Measurements from ENCODE around the gene NPEPL1.

NPEPL1 gene

GRCh38 chr20:58700121-58700821 lies 7.7 kb downstream of the NPEPL1 start:
- DNase-seq (ENCODE audit: low read depth): no peak

GRCh38 chr20:58700823-58701222 lies 8.2 kb downstream of the NPEPL1 start:
- no peak for DNase-seq (ENCODE audit: low read depth)

- DNase-seq (ENCODE audit: low read depth): no peak
Observed at GRCh38 chr20:58701431-58702160, 9.0 kb downstream of the NPEPL1 start.

GRCh38 chr20:58702161-58702510 lies 9.5 kb downstream of the NPEPL1 start:
- no peak for DNase-seq (ENCODE audit: low read depth)

GRCh38 chr20:58702859-58703648 lies 10.5 kb downstream of the NPEPL1 start:
- DNase-seq (ENCODE audit: low read depth): no peak

GRCh38 chr20:58703765-58704371 lies 11.3 kb downstream of the NPEPL1 start:
- no peak for DNase-seq (ENCODE audit: low read depth)

- no peak for DNase-seq (ENCODE audit: low read depth)
Observed at GRCh38 chr20:58705208-58705926, 12.8 kb downstream of the NPEPL1 start.

GRCh38 chr20:58706150-58706892 lies 13.7 kb downstream of the NPEPL1 start:
- DNase-seq (ENCODE audit: low read depth): no peak

GRCh38 chr20:58706975-58707681 lies 14.5 kb downstream of the NPEPL1 start:
- DNase-seq (ENCODE audit: low read depth): no peak

GRCh38 chr20:58707770-58708169 lies 15.2 kb downstream of the NPEPL1 start:
- no peak for DNase-seq (ENCODE audit: low read depth)

- no peak for DNase-seq (ENCODE audit: low read depth)
Observed at GRCh38 chr20:58708246-58708931, 15.8 kb downstream of the NPEPL1 start.

- no peak for DNase-seq (ENCODE audit: low read depth)
Observed at GRCh38 chr20:58709013-58709702, 16.6 kb downstream of the NPEPL1 start.

- DNase-seq (ENCODE audit: low read depth): no peak
Observed at GRCh38 chr20:58709703-58710039, 17.1 kb downstream of the NPEPL1 start.

- no peak for DNase-seq (ENCODE audit: low read depth)
Observed at GRCh38 chr20:58710481-58711265, 18.1 kb downstream of the NPEPL1 start.

GRCh38 chr20:58711266-58712051 lies 18.9 kb downstream of the NPEPL1 start:
- no peak for DNase-seq (ENCODE audit: low read depth)

GRCh38 chr20:58712151-58712791 lies 19.7 kb downstream of the NPEPL1 start:
- no peak for DNase-seq (ENCODE audit: low read depth)

Data from GM04504 (cell line).